HG02642 (cell line): ENCODE results near the gene ARL15.

Experiments
- ATAC-seq: cut with Tn5 transposase; IDR thresholded peaks from one replicate; pipeline ENCODE4 v1.9.1; 2021; ENCODE audit warnings: mild to moderate bottlenecking; ENCODE audit not compliant: unreplicated experiment, poor library complexity

The ARL15 gene

DNA sequence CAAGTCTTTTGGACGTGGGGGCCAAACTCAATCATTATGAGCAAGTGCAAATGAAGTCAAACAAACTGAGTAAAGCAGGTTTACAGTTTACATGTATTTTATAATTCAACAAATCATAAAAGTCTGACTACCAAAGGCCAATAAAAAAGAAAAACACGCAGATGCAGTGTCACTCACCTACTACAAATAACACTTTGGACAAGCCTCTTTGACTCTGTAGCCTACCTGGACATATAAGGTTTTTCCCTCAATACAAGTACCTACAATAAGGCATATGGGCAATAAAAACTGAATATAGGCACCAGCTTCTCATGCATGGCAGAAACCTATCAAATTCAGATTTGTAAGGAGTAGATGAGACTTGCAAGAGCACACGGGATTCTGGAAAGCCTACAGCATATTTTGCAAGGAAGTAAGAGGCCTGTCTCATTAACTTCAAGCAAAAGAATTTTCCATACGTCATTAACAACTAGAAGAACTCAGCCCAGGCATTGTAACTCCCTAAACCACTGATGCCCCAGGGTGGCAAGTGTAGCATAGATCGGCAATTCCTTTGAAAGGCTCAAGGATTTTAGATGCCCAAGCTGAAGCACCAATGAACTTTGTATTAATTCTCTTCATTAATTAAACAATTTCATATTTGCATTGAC, 21.7 kb downstream of the ARL15 start:
- ATAC-seq, result no peak

DNA sequence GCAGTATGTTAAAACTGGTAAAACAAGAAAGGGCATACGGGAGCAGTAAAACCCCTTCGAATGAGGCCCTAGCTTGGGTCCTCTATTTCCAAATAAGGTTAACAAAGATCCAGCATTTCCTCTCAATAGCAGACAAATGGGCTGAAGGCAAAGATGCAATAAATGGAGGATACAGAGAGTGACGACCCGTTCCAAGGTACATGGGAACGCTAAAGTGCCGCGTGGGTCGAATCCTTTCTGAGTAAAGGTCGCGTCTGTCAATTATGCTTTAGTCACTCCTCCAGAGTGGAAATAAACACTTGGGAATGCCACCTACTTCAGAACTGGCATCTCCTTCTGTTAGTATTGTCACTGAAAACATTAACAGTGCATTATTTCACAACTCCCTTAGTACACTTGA, 24.7 kb downstream of the ARL15 start:
- no peak for ATAC-seq

DNA sequence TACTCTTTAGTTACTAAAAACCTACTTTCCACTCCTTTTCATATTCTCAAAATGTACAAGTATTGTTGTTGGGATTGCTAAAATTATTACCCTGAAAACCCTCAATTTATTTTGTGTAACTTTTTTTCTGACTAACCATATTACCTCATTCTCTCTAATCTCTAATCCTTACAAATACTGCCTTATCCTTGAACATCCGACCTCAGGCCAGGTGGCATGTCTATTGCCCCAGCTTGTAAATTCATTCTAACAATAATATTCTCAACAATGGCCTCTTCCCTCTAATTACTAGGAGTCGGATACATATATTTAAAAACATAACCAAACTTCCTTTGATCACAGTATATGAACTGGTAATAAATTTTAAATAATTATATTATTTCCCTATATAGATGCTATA, 25.8 kb downstream of the ARL15 start:
- no peak for ATAC-seq

DNA sequence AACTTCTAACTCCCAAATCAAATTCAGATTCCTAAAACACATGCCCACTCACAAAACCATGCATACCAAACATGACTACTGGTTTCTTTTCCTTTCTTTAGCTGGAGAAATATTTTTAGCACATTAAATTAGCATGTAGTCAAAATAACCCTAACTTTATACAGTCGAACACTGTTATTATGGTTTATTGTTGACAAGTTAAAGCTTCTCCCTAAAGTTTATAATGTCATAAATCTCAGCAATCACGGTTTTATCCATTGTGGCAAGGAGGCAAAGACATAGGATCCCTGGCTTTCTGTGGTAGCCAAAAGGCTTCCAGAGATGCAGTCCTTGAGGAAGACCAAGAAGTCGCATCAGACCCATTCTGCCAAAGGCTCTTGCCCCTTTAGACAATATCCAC, 27.5 kb downstream of the ARL15 start:
- no peak for ATAC-seq

DNA sequence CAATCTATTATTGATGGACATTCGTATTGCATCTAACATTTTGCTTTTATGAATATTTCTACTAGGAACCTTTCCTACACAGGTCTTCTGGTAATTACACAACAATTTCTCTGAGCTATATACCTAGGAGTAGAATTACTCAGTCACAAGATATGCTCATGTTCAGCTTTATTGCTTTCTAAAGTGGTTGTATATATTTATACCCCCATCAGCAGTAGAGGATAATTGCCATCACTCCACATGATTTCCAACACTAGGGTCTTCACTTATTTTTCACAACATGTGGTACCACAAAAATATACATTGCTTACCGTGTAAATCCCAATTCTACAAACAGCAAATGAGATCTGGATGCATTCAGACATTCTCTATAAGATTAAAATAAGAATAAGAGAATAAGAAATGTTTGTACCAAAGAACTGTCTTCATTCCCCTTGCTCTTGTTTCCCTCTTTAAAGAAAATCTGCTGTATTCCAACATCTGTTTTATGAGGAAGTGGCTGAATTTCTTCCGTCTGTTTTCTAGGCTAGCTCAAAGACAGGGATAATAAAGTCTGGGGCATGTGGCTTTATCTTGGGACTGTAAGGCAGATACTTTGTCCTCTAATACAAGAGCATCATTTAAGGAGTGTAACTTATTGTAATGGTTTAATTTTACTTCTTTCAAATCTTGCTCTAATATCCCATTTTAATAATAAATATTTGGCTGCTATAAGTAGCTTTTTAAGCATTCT, 28.2 kb downstream of the ARL15 start:
- no peak for ATAC-seq

DNA sequence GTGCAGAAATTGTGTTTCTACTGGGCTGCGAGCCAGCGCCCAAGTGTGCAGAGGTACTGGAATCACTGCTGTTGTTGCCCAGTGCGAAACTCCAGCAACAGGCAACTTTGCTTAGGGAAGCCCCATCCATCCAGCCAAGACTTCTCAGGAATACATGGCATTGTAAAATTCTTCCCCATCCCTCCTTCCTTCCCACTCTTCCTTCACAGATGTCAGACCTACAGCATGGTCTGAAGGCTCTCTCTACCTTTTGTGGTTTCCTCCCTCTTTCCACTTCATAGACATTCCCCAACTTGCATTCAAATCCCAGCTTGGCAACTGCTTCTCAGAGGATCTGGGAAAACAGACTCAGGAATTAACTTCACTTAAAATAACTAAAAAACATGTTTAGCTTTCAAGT, 30.4 kb downstream of the ARL15 start:
- ATAC-seq, result no peak

DNA sequence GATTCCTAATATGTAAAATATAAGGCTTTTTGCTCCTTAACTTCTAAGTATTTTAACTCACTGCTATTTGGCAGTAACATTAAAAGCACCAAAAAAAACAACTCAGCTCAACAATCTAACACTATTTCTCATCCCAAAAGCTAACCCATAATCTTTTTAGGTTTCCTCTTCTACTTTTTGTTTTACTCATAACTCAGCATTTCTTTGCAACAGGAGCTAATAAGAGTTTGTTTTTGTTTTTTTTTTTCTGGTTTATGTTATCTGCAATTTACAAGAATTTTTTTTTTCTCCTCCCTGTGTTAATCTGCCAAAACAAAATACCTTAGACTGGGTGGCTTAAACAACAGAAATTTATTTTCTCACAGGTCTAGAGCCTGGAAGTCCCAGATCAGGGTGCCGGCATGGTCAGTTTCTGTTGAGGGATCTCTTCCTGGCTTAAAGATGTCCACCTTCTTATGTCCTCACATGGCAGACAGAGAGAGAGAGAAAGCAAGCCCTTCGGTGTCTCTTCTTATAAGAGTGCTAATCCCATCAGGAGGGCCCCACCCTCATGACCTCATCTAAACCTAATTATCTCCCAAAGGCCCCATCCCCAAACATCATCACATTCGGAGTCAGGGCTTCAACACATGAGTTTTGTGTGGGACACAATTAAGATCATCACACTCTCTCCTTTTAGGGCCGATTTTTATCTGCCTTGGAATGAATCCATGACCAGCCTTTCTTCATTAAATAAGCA, 31.2 kb downstream of the ARL15 start:
- ATAC-seq, result no peak

DNA sequence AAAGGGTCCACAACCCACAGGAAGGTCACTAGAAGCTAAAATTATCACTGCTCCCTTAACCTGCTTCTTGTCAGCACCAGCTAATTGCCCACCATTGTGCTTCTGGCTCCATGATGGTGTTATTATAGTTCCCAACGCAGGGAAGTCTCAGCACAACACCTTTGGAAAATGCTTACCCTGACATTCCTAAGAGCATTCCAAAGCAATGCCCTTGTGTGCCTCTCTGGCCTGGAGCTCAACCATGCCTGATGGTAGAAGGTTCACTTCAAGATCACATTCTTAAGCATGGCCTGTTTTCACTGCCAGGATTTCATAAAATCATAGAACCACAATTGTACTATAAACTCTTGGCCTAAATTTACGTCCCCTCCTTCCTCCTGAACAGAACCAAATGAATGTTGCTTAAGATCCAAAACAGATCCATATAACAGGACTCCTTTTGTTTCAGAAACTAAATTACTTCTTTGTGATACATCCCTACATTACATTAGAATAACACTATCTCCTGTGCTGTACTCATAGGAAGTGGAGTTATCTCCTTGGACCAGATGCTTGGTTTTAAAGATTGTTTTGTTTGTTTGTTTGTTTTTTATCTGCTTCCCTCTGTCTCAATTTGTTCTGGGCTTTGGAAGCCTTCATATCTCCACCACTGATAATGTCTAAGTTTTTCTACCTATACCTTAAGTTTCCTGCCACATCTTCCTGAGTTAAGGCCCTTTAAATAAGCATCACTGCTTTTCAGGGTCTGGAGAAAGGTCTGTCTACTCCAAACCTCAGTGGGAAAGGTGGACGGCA, 32.1 kb downstream of the ARL15 start:
- no peak for ATAC-seq

DNA sequence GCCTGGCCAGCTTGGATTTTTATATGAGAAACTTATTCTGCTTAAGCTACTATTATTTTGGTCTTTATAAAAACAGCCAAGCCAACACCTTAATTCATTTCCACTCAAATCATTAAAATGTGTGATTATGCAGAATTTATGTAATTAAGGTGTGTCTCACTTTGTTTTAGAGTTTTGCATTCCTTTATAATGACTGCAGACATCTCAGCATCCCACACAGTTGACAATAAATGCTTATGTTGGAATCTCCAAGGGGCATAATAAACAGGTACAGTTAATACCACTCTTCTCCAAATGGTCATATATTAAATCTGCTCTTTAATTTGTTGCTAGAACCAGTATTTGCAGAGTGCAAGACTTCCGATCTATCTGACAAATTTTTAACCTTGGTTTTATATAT, 34.3 kb downstream of the ARL15 start:
- ATAC-seq, result no peak

DNA sequence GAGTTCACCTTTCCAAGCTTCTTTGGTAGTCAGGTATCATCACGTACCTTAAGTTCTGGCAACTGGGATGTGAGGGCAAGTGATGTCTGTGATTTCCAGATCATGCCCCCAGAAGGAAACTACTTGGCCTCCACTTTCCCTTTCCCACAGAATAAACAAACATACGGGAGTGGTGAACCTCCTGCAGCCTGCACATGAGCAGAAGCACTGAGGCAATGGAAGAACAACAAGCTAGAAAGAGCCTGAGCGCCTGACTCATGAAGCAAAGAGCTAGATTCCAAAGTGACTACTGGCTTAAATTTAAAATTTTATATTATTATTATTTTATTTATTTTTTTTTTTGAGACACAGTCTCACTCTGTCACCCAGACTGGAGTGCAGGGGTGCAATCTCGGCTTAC, 35.0 kb downstream of the ARL15 start:
- no peak for ATAC-seq

DNA sequence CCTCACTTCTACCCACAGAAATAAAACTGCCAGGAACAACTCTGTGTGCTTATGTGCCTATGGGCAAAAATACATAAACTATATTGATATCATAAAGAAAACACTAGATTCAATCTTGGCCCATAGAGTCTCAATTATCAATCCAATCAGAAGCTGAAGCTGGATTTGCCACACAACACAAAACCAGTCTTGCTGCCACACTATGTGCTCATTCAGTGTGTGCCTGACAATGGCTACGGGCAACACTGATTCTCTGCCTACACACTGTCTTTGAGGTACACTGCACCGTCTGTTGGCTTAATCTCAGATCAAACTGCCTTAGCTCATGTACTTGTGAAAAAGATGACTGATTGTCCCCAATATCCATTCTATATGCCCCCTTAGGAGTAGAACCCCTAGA, 35.4 kb downstream of the ARL15 start:
- ATAC-seq, result no peak

DNA sequence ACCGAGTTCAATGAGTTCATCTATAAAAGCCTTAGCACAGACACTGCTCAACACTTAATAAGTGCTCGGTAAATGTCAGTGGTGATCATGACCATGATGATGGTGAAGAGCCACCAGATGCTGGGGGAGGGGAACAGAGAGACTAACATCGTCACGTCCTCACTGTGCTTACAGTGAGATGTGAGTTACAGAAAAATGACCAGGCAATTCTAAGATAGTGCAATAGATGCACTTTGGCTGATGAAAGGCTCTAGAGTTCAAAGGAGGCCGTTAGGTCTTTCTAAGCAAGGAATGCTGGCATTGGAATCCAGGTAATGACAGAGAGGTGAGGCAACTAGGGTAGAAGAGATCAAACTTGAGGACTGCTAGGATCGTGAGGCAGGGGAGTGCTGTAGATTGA, 36.7 kb downstream of the ARL15 start:
- ATAC-seq, result no peak

DNA sequence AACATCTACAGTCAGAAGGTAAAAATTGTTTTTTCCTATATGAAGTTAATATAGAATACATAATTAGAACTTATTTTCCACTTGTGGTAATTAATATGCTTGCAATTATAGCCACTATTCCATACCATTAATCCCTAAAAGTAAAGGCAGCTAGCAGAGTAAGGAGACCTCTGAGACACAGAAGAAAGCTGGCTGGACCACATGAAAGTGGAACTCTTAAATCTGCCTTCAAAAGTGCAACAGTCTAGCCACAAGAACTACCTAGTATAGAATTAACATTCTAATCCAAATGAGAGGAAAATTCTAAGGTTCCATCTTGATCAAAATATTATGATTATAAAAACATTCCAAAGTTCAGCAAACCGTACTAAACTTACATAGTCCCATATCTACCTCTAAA, 37.6 kb downstream of the ARL15 start:
- ATAC-seq, result no peak

DNA sequence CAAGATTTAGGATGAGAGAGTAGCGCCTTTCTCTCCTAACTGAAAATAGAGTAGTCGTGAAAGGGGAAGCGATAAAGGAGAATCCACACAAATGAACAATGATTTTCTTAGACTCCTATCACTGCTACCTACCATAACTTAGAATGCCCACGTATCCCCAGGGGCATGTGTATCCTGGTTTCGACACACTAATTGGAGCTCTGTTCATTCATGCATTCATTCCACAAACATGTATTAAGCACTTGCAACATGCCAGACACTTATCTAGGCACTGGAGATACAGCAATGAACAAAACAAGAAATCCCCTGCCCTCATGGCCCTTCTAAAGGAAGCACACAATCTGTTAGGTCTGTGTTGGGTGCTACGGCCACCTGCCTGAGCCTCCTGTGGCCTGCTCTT, 40.0 kb downstream of the ARL15 start:
- ATAC-seq, result no peak

DNA sequence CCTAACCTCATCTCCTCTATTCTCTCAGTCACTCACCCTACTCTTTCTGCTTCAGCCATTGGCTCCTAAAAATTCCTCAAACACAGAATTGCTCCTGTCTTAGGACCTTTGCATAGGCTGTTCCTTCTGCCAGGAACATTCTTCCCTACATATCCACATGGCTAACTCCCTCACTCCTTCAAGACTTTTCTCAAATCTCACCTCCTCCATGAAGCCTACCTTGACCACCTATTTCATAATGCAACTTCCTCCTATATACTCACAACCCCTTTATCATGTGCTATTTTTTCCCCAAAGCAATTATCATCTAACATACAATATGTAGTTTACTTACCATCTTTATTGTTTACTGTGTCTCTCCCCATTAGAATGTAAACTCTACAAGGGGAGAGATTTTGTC, 45.8 kb downstream of the ARL15 start:
- no peak for ATAC-seq

DNA sequence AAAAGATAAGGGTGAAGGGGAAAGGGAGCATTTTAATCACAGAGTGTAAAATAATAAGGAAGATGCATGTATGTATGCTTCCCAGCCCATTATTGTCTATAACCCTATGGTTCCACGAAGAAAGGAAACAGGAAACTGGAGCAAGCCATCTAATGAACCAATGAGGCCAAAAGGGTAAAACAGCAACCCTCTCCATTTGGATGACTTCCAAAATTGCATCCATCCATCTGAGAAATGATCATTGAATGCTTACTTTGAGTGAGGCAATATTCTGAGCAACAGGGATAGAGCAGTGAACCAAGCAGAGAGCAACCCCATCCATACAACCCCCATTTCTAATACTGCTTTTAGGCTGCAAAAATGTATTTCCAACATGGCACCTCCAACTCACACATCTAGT, 46.9 kb downstream of the ARL15 start:
- ATAC-seq, result no peak

DNA sequence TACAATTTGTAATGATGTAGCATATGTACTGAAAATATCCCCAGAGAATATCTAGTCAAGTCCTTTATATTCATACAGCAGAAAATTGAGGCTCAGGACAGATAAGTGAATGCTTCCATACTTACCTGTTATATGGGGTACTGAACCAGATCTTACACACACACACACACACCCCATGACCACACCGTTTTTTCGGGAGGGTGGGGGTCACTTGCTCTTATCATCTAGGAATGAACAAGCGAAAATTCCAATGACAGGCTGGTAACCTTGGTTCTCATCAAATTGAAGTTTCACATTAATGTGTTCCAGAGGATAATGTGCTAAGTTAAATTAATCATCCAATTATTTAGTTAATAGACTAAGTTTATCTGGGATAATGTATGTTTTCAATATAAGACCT, 48.8 kb downstream of the ARL15 start:
- no peak for ATAC-seq

DNA sequence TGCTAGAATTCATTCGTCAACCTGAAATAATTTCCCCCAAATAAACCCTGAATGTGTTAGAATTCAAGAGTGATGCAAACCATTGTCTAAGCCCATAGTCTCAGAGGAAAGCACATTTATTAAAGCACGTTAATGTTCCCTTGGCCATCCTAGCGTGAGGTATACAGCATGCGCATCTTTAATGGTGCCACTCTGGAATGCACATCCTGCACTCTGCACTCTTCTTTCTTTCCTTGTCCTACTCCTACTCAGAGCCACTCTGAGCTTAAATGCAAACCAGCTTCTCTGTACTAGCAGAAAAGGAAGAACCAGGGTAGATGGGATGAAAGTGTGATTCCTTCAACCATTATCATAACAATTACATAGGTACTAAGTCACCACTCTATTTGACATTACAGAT, 50.4 kb downstream of the ARL15 start:
- no peak for ATAC-seq

DNA sequence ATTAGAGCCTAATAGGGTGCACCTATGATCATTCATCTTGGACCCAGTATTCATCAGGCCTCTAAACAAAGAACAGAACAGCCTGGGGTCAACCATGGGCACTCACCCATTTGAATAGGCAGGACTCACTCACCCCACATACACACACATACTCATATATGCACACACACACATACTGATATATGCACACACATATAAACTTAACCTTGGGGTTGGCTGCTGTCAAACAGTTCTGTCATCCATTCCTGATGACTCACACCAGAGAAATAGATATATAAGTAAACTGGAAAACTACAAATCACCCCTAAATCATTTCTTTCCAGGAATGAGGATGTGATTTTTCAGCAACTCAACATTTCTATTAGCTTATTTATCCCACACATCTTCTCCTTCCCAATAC, 51.3 kb downstream of the ARL15 start:
- ATAC-seq, result no peak

DNA sequence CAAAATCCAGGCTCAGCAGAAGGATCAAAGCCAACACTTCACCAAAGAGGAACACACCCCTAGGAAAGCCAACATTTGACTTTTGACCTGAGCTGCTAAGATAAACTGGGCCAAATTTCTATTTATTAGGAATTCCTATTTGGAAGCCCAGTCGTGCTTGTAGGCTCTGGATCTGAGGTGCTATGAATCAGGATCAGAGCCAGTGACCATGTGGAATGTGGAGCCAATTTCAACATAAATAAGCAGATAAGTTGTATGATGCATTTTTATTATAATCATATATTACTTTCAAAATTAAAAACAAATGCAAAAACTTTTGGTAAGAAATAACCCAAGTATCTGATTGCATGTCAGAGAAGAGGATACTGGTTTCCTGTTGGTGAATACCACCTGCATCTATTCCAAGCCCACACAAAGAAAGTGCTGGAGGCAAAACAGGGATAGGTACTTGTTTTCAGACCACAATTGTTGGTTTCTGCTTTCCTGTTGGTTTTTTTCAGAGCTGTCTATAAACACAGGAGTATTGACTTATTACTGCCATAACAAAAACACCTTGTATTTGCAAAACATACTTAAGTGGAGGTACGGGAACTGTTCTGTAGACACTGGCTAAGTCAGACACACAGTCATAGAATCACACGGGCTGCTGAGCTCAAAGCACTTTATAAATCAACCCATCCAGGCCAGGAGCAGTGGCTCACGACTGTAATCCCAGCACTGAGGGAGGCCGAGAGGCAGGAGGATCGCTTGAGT, 52.8 kb downstream of the ARL15 start:
- ATAC-seq, result no peak
